GM12878 (cell line): Measurements from ENCODE around the gene MICALL2. TPM values are rescaled to one million over a fixed set of nuclear protein-coding genes. Genes with fewer than 3 reads are reported as not detected.

Experiments
- E2F4 ChIP-seq: IDR thresholded peaks from 2 replicates; pipeline ENCODE4 v1.6.1; 2012; ENCODE audit warnings: low read depth, low read length, improper control_type of control experiment
- FOXM1 ChIP-seq: IDR thresholded peaks from 2 replicates; pipeline ENCODE4 v1.6.1; 2012; ENCODE audit warnings: low read depth, mild to moderate bottlenecking, inconsistent platforms, low read length, moderate library complexity
- HSF1 ChIP-seq: fragments of 150-350 bp; IDR thresholded peaks from 2 replicates; pipeline ENCODE4 v1.6.1; 2014; ENCODE audit warnings: mild to moderate bottlenecking, low read depth, low read length
- IKZF1 ChIP-seq: fragments of 450-650 bp; conservative IDR thresholded peaks from 2 replicates; pipeline ENCODE4 v1.6.1; 2017; ENCODE audit warnings: antibody characterized with exemption, mild to moderate bottlenecking
- LARP7 ChIP-seq: fragments of 450-650 bp; IDR thresholded peaks from 2 replicates; pipeline ENCODE4 v1.6.1; 2017; ENCODE audit warnings: mild to moderate bottlenecking
- MEF2B ChIP-seq: fragments of 450-650 bp; IDR thresholded peaks from 2 replicates; pipeline ENCODE4 v1.6.1; 2018; ENCODE audit warnings: mild to moderate bottlenecking, moderate library complexity; ENCODE audit not compliant: partially characterized antibody, poor library complexity, severe bottlenecking
- NFYB ChIP-seq: IDR thresholded peaks from 2 replicates; pipeline ENCODE4 v1.6.1; 2011; ENCODE audit warnings: low read depth, mild to moderate bottlenecking, low read length, improper control_type of control experiment, moderate library complexity; ENCODE audit not compliant: insufficient read depth
- NR2C2 ChIP-seq: IDR thresholded peaks from 2 replicates; pipeline ENCODE4 v1.6.1; 2011; ENCODE audit warnings: borderline replicate concordance, low read depth; ENCODE audit not compliant: control insufficient read depth, insufficient read length
- PKNOX1 ChIP-seq: fragments of 450-650 bp; IDR thresholded peaks from 2 replicates; pipeline ENCODE4 v1.6.1; 2016; ENCODE audit warnings: mild to moderate bottlenecking
- RAD51 ChIP-seq: fragments of 450-650 bp; IDR thresholded peaks from 2 replicates; pipeline ENCODE4 v1.6.1; 2016; ENCODE audit warnings: moderate library complexity, mild to moderate bottlenecking, inconsistent platforms
- SKIL ChIP-seq: fragments of 450-650 bp; IDR thresholded peaks from 2 replicates; pipeline ENCODE4 v1.6.1; 2017; ENCODE audit warnings: mild to moderate bottlenecking, low read depth, inconsistent platforms; ENCODE audit not compliant: poor library complexity, severe bottlenecking
- SMAD1 ChIP-seq: fragments of 450-650 bp; IDR thresholded peaks from 2 replicates; pipeline ENCODE4 v1.6.1; 2018; ENCODE audit warnings: mild to moderate bottlenecking, low read depth; ENCODE audit not compliant: partially characterized antibody
- SMC3 ChIP-seq: IDR thresholded peaks from 2 replicates; pipeline ENCODE4 v1.6.1; 2011; ENCODE audit warnings: low read length, improper control_type of control experiment, borderline replicate concordance
- USF1 ChIP-seq: IDR thresholded peaks from 2 replicates; pipeline ENCODE4 v1.6.1; 2011; ENCODE audit warnings: borderline replicate concordance, low read depth, mild to moderate bottlenecking, moderate library complexity, mixed read lengths, low read length; ENCODE audit not compliant: insufficient read depth; ENCODE audit errors: extremely low read length
- USF2 ChIP-seq: IDR thresholded peaks from 2 replicates; pipeline ENCODE4 v1.6.1; 2011; ENCODE audit warnings: low read depth, low read length, improper control_type of control experiment, borderline replicate concordance
- ZNF687 ChIP-seq: fragments of 450-650 bp; IDR thresholded peaks from 2 replicates; pipeline ENCODE4 v1.6.1; 2017; ENCODE audit warnings: mild to moderate bottlenecking, moderate library complexity
- polyA plus RNA-seq, 11 experiments: library from polyadenylated mRNA; depleted of rRNA in 4 of 11; unstranded in 6 of 11; stranded (reverse) in 5 of 11; fragments of >200 nt; fragmentation: Nextera tagmentation in 4 of 11; fragmentation: Illumina TruSeq in 1 of 11; extraction: Ambion mirVana in 4 of 11; extraction: Trizol in 1 of 11; gene quantifications; 1 replicate in 1 of 11; 2 replicates in 10 of 11; pipeline versions ENCODE4 v1.2.1 to v1.2.3, GENCODE V29; 2011 to 2016; ENCODE audit warnings: inconsistent platforms in 2 of 11, missing spikeins in 2 of 11, low read depth in 1 of 11
- total RNA-seq, 4 experiments: library from RNA; depleted of rRNA in 3 of 4; stranded (reverse); fragments of >200 nt in 3 of 4; fragmentation: Illumina TruSeq in 1 of 4; extraction: Trizol in 1 of 4; gene quantifications; 2 replicates each; pipeline versions ENCODE4 v1.2.1 to v1.2.3, GENCODE V29; 2013 to 2021

MICALL2 gene
- total and polyA plus RNA-seq, 10 of the 15 experiments (the other 5 are each of a cell fraction or from before 2014, with no cell fraction given), result 0.04 to 1.7 (median 0.83) TPM; not detected in 3

GRCh38 chr7:1473864-1474512 is 14.7 kb upstream of the MICALL2 start (continued):
- no peak for TF ChIP-seq SKIL
- TF ChIP-seq FOXM1, result no peak
- no peak for TF ChIP-seq SMAD1
- no peak for TF ChIP-seq ZNF687
- TF ChIP-seq PKNOX1, result peak; percentile 36; the same call in 1 of the 2 replicates
- peak; percentile 62; the same call in 1 of the 2 replicates for TF ChIP-seq LARP7
- peak; percentile 12; the same call in 1 of the 2 replicates for TF ChIP-seq USF2
- TF ChIP-seq RAD51, result no peak
- 0 out of 2 replicates have a peak, but pooled peaks have one; percentile 22 for TF ChIP-seq E2F4
- TF ChIP-seq MEF2B, result peak; percentile 55
- TF ChIP-seq HSF1, result no peak
- peak; percentile 51; the same call in 1 of the 2 replicates for TF ChIP-seq SMC3
- peak; percentile 40 for TF ChIP-seq IKZF1
- peak; percentile 78 for TF ChIP-seq USF1
- TF ChIP-seq NFYB, result no peak
- TF ChIP-seq NR2C2, result no peak
